ENCODE results near the gene ETS1.

GRCh38 chr11:128498721-128499245 lies 88.6 kb downstream of the ETS1 start:
- TF ChIP-seq, protein P1, sequence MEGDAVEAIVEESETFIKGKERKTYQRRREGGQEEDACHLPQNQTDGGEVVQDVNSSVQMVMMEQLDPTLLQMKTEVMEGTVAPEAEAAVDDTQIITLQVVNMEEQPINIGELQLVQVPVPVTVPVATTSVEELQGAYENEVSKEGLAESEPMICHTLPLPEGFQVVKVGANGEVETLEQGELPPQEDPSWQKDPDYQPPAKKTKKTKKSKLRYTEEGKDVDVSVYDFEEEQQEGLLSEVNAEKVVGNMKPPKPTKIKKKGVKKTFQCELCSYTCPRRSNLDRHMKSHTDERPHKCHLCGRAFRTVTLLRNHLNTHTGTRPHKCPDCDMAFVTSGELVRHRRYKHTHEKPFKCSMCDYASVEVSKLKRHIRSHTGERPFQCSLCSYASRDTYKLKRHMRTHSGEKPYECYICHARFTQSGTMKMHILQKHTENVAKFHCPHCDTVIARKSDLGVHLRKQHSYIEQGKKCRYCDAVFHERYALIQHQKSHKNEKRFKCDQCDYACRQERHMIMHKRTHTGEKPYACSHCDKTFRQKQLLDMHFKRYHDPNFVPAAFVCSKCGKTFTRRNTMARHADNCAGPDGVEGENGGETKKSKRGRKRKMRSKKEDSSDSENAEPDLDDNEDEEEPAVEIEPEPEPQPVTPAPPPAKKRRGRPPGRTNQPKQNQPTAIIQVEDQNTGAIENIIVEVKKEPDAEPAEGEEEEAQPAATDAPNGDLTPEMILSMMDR (IDR thresholded peaks at IDR 0.05) = no peak
- no peak for TF ChIP-seq POLR2A (IDR thresholded peaks at IDR 0.05)

Data from heart left ventricle (tissue), 13 donors.